GM23338 (cell line): Measurements from ENCODE around the gene AKAP4. TPM values are rescaled to one million over a fixed set of nuclear protein-coding genes. Genes with fewer than 3 reads are reported as not detected.

Source experiments
- ATAC-seq: fragments of 200-7000 bp; cut with Tn5 transposase; 3 replicates; pipeline ENCODE4 v1.9.1; 2020
- DNase-seq: peaks from one replicate; pipeline ENCODE4 v3.0.0-alpha.2; 2015; ENCODE audit warnings: low spot score
- H2AFZ ChIP-seq: fragments of 200-600 bp; sonication (generic); 2 replicates; pipeline ENCODE4 v1.8.0; 2016; ENCODE audit warnings: antibody characterized with exemption, mild to moderate bottlenecking, moderate library complexity
- H3F3A ChIP-seq: fragments of 200-600 bp; sonication (generic); replicated peaks from 2 replicates; pipeline ENCODE4 v1.8.0; 2017; ENCODE audit warnings: antibody characterized with exemption, mixed run types, low read depth
- H3K27ac ChIP-seq: fragments of 200-600 bp; sonication (generic); 2 replicates; pipeline ENCODE4 v1.6.1; 2016; ENCODE audit warnings: low read depth
- H3K27me3 ChIP-seq: fragments of 200-600 bp; sonication (generic); 2 replicates; pipeline ENCODE4 v1.8.0; 2016; ENCODE audit warnings: mild to moderate bottlenecking, mixed run types, moderate library complexity; ENCODE audit not compliant: insufficient read depth
- H3K36me3 ChIP-seq: fragments of 200-600 bp; sonication (generic); 2 replicates; pipeline ENCODE4 v1.8.0; 2016; ENCODE audit warnings: mild to moderate bottlenecking; ENCODE audit not compliant: insufficient read depth
- H3K4me1 ChIP-seq: fragments of 200-600 bp; sonication (generic); 2 replicates; pipeline ENCODE4 v1.8.0; 2016; ENCODE audit warnings: mild to moderate bottlenecking, moderate library complexity; ENCODE audit not compliant: insufficient read depth
- H3K4me2 ChIP-seq: fragments of 200-600 bp; sonication (generic); 2 replicates; pipeline ENCODE4 v1.7.1; 2017; ENCODE audit warnings: mixed run types
- H3K4me3 ChIP-seq: fragments of 200-600 bp; sonication (generic); 2 replicates; pipeline ENCODE4 v1.6.1; 2016; ENCODE audit warnings: mixed run types
- H3K79me2 ChIP-seq: fragments of 200-600 bp; sonication (generic); replicated peaks from 2 replicates; pipeline ENCODE4 v1.8.0; 2017; ENCODE audit warnings: mild to moderate bottlenecking; ENCODE audit not compliant: insufficient read depth
- H3K9me2 ChIP-seq: fragments of 200-600 bp; sonication (generic); 2 replicates; pipeline ENCODE4 v1.8.0; 2017; ENCODE audit not compliant: insufficient read depth
- H4K20me1 ChIP-seq: fragments of 200-600 bp; sonication (generic); replicated peaks from 2 replicates; pipeline ENCODE4 v1.8.0; 2017; ENCODE audit warnings: mild to moderate bottlenecking; ENCODE audit not compliant: insufficient read depth
- H3K27ac Mint-ChIP-seq: 2 replicates; pipeline ENCODE4 v1.8.0; 2020; ENCODE audit warnings: inconsistent platforms, mild to moderate bottlenecking, moderate library complexity, mixed read lengths
- H3K27me3 Mint-ChIP-seq: 3 replicates; pipeline ENCODE4 v1.8.0; 2022; ENCODE audit warnings: low read depth, mild to moderate bottlenecking, moderate library complexity, mixed read lengths, inconsistent platforms; ENCODE audit not compliant: insufficient read depth, poor library complexity
- H3K36me3 Mint-ChIP-seq: 3 replicates; pipeline ENCODE4 v1.8.0; 2021; ENCODE audit warnings: low read depth, mild to moderate bottlenecking, inconsistent platforms, moderate library complexity, mixed read lengths
- H3K4me1 Mint-ChIP-seq: 3 replicates; pipeline ENCODE4 v1.8.0; 2020; ENCODE audit warnings: mild to moderate bottlenecking, inconsistent platforms, mixed read lengths
- H3K4me3 Mint-ChIP-seq: 3 replicates; pipeline ENCODE4 v1.8.0; 2021; ENCODE audit warnings: moderate library complexity, mild to moderate bottlenecking, inconsistent platforms, mixed read lengths
- H3K9me3 Mint-ChIP-seq: 3 replicates; pipeline ENCODE4 v1.8.0; 2020; ENCODE audit warnings: moderate library complexity, mild to moderate bottlenecking, inconsistent platforms, mixed read lengths
- CREB1 ChIP-seq: fragments of 250-450 bp; sonication (Bioruptor Pico); IDR thresholded peaks from 2 replicates; pipeline ENCODE4 v1.5.0; 2020; ENCODE audit warnings: low read depth, mild to moderate bottlenecking, moderate library complexity
- ETS1 ChIP-seq: IDR thresholded peaks from 2 replicates; pipeline ENCODE4 v1.6.1; 2016; ENCODE audit warnings: antibody characterized with exemption
- EZH2 ChIP-seq: fragments of 200-600 bp; sonication (generic); IDR thresholded peaks from one replicate; pipeline ENCODE4 v1.8.0; 2017; ENCODE audit warnings: antibody characterized with exemption, mild to moderate bottlenecking, low read depth; ENCODE audit not compliant: unreplicated experiment
- EZH2phosphoT487 ChIP-seq: fragments of 200-600 bp; sonication (generic); IDR thresholded peaks from one replicate; pipeline ENCODE4 v1.8.1; 2018; ENCODE audit warnings: antibody characterized with exemption; ENCODE audit not compliant: unreplicated experiment
- JUNB ChIP-seq: IDR thresholded peaks from one replicate; pipeline ENCODE4 v1.6.1; 2016; ENCODE audit warnings: antibody characterized with exemption; ENCODE audit not compliant: unreplicated experiment
- NANOG ChIP-seq: IDR thresholded peaks from 2 replicates; pipeline ENCODE4 v1.6.1; 2016; ENCODE audit warnings: antibody characterized with exemption, borderline replicate concordance
- POLR2AphosphoS5 ChIP-seq: IDR thresholded peaks from 2 replicates; pipeline ENCODE4 v1.6.1; 2016; ENCODE audit warnings: antibody characterized with exemption, low read depth
- REST ChIP-seq: IDR thresholded peaks from one replicate; pipeline ENCODE4 v1.6.1; 2018; ENCODE audit warnings: antibody characterized with exemption; ENCODE audit not compliant: unreplicated experiment
- STAT1 ChIP-seq: IDR thresholded peaks from one replicate; pipeline ENCODE4 v1.6.1; 2016; ENCODE audit warnings: antibody characterized with exemption; ENCODE audit not compliant: unreplicated experiment
- ZNF114 ChIP-seq: fragments of 250-450 bp; sonication (Bioruptor Pico); IDR thresholded peaks from 2 replicates; pipeline ENCODE4 v1.5.0; 2020; ENCODE audit warnings: mild to moderate bottlenecking, moderate library complexity
- ZNF331 ChIP-seq: fragments of 250-450 bp; sonication (Bioruptor Pico); IDR thresholded peaks from 2 replicates; pipeline ENCODE4 v1.5.0; 2020; ENCODE audit warnings: low read depth, mild to moderate bottlenecking, moderate library complexity
- ZNF462 ChIP-seq: fragments of 250-450 bp; sonication (Bioruptor Pico); IDR thresholded peaks from 2 replicates; pipeline ENCODE4 v1.5.0; 2020; ENCODE audit warnings: mild to moderate bottlenecking, moderate library complexity
- polyA plus RNA-seq: library from polyadenylated mRNA; unstranded; fragments of >200 nt; fragmentation: Nextera tagmentation; extraction: Ambion mirVana; gene quantifications from 2 replicates; pipeline ENCODE4 v1.2.1, GENCODE V29; 2016
- total RNA-seq: library from RNA; depleted of rRNA; stranded (reverse); fragments of >200 nt; shearing (Covaris generic); gene quantifications from 2 replicates; pipeline ENCODE4 v1.2.3, GENCODE V29; 2014

Gene AKAP4
- total and polyA plus RNA-seq, 2 experiments from 2014 or later = not detected

DNA sequence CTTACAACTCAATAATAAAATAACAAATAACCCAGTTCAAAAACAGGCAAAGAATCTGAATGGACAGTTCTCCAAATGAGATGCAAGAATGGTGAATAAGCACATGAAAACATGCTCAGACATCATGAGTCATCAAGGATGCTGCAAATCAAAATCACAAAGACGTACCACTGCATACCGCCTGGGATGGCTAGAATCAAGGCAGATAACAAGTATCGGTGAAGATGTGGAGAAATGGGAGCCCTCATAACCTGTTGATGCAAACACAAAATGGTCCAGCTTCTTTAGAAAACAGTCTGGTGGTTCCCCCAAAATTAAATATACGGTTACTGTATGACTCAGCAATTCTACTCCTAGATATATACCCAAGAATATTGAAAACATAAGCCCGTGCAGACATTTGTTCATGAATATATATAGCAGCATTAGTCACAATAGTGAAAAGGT, 32.5 kb downstream of the AKAP4 start (continued):
- no peak for TF ChIP-seq REST

- no peak overlapping the region for H3K4me3 ChIP-seq
- Mint-ChIP-seq H3K36me3 (no peaks in the 10 kb centered on the region), H3K9me3 (no peaks in the 10 kb centered on the region; the same call in 1 of the 3 replicates), H3K4me3 (no peak overlapping the region), H3K27ac (no peak overlapping the region), H3K4me1 (peaks cover 8% of the 10 kb centered on the region; the same call in 2 of the 3 replicates), H3K27me3 (no peaks in the 10 kb centered on the region)
- H3K36me3 ChIP-seq = no peaks in the 10 kb centered on the region
- no peaks in the 10 kb centered on the region for H3K4me1 ChIP-seq
- DNase-seq = no peak
- no peaks in the 10 kb centered on the region for H3K27me3 ChIP-seq
- no peak overlapping the region for H2AFZ ChIP-seq
- H3K9me2 ChIP-seq = no peaks in the 10 kb centered on the region
- H3K4me2 ChIP-seq = no peak overlapping the region
- ATAC-seq = no peak
- no peaks in the 10 kb centered on the region for H4K20me1 ChIP-seq
- no peaks in the 10 kb centered on the region for H3F3A ChIP-seq
- no peaks in the 10 kb centered on the region for H3K79me2 ChIP-seq
- H3K27ac ChIP-seq = no peak overlapping the region
- TF ChIP-seq JUNB (no peak), NANOG (no peak), POLR2AphosphoS5 (no peak), ETS1 (no peak), CREB1 (CRISPR knock-in tag) (no peak), ZNF114 (CRISPR knock-in tag) (no peak), ZNF331 (CRISPR knock-in tag) (no peak), ZNF462 (no peak), EZH2phosphoT487 (no peak), STAT1 (no peak), EZH2 (no peak)
Observed at GRCh38 chrX:50167366-50167765, 33.4 kb downstream of the AKAP4 start.
